ENCODE measurements around the gene EFCAB6.

- TF ChIP-seq RAD21 (IDR thresholded peaks at IDR 0.05; ENCODE audit: low read depth) (no peak), CEBPB (IDR thresholded peaks at IDR 0.05) (no peak), ZBTB7A (IDR thresholded peaks at IDR 0.05; ENCODE audit: low read depth) (no peak), MAX (IDR thresholded peaks at IDR 0.05) (no peak), FOXM1 (IDR thresholded peaks at IDR 0.05; ENCODE audit: borderline replicate concordance, low read depth) (no peak), YY1 (IDR thresholded peaks at IDR 0.05; ENCODE audit: low read depth) (no peak), TEAD4 (IDR thresholded peaks at IDR 0.05) (no peak), EP300 (IDR thresholded peaks at IDR 0.05; ENCODE audit: borderline replicate concordance) (no peak), NFIC (IDR thresholded peaks at IDR 0.05) (no peak), TAF1 (IDR thresholded peaks at IDR 0.05; ENCODE audit: low read depth) (no peak), CREB1 (IDR thresholded peaks at IDR 0.05; ENCODE audit: low read depth) (no peak), EGR1 (IDR thresholded peaks at IDR 0.05) (no peak)
- TF ChIP-seq, protein P1, sequence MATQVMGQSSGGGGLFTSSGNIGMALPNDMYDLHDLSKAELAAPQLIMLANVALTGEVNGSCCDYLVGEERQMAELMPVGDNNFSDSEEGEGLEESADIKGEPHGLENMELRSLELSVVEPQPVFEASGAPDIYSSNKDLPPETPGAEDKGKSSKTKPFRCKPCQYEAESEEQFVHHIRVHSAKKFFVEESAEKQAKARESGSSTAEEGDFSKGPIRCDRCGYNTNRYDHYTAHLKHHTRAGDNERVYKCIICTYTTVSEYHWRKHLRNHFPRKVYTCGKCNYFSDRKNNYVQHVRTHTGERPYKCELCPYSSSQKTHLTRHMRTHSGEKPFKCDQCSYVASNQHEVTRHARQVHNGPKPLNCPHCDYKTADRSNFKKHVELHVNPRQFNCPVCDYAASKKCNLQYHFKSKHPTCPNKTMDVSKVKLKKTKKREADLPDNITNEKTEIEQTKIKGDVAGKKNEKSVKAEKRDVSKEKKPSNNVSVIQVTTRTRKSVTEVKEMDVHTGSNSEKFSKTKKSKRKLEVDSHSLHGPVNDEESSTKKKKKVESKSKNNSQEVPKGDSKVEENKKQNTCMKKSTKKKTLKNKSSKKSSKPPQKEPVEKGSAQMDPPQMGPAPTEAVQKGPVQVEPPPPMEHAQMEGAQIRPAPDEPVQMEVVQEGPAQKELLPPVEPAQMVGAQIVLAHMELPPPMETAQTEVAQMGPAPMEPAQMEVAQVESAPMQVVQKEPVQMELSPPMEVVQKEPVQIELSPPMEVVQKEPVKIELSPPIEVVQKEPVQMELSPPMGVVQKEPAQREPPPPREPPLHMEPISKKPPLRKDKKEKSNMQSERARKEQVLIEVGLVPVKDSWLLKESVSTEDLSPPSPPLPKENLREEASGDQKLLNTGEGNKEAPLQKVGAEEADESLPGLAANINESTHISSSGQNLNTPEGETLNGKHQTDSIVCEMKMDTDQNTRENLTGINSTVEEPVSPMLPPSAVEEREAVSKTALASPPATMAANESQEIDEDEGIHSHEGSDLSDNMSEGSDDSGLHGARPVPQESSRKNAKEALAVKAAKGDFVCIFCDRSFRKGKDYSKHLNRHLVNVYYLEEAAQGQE (IDR thresholded peaks at IDR 0.05; ENCODE audit: low read depth), result no peak
Measured at GRCh38 chr22:43669190-43669589, 142.9 kb downstream of the EFCAB6 start.

Data from Ishikawa (cell line).